Transverse colon (tissue), 4 donors: ENCODE measurements around the gene TMEM132C.

Experiments
- CTCF ChIP-seq, 5 experiments: fragments of 200-600 bp in 3 of 5; fragments of 450-650 bp in 2 of 5; sonication (generic) in 3 of 5; IDR thresholded peaks; 1 replicate in 2 of 5; 2 replicates in 3 of 5; pipeline ENCODE4 v1.5.1; 2016 to 2017; ENCODE audit warnings: antibody characterized with exemption in 5 of 5, inconsistent platforms in 3 of 5, mild to moderate bottlenecking in 2 of 5, moderate library complexity in 1 of 5
- POLR2AphosphoS5 ChIP-seq, 3 donors: sonication (generic); formaldehyde crosslinking; IDR thresholded peaks; one replicate each; pipeline ENCODE4 v1.6.1; 2016; ENCODE audit warnings: antibody characterized with exemption in 3 of 3

- no peak for TF ChIP-seq CTCF (IDR thresholded peaks at IDR 0.05)
- TF ChIP-seq POLR2AphosphoS5 (IDR thresholded peaks at IDR 0.05) = no peak
These were observed 30.4 kb upstream of the TMEM132C start for GRCh38 chr12:128236525-128236924.
